HG02642 (cell line): ENCODE results near the gene PPP2R2D.

Experiments
- ATAC-seq: cut with Tn5 transposase; IDR thresholded peaks from one replicate; pipeline ENCODE4 v1.9.1; 2021; ENCODE audit warnings: mild to moderate bottlenecking; ENCODE audit not compliant: unreplicated experiment, poor library complexity

PPP2R2D gene

DNA sequence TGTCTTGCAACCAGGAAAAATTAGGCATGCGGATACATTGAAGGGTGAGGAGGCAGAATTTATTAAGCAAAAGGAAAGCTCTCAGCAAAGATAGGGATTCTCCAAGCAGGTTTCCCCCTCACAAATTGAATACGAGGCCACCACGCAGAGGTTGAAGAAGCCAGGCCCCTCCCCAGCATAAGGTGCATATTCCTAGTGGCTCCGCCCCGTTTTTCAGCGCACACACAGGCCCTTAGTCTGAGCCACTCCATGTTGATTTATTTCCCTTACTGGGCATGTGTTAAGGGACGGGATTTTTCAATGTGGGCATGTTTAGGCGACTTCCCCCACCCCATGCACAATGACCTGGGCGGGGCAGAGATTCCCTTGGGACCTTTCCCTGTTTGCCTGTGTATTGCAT lies 24.9 kb downstream of the PPP2R2D start:
- no peak for ATAC-seq

DNA sequence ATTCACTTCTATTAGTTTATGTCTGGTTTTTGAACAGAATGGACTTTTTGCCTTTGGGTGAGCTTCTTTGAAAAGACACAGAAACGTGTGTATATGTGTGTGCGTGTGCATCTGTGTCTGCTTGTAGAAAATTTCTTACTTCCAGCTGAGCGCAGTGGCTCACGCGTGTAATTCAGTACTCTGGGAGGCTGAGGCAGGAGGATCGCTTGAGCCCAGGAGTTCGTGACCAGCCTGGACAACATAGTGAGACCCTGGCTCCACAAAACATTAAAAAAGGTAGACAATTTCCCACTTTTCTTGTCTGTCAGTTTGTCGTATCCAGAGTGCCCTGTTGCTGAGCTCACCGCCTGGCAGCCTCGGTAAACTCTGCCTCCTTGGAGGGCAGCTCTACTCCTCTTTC lies 25.4 kb downstream of the PPP2R2D start:
- ATAC-seq, result no peak

DNA sequence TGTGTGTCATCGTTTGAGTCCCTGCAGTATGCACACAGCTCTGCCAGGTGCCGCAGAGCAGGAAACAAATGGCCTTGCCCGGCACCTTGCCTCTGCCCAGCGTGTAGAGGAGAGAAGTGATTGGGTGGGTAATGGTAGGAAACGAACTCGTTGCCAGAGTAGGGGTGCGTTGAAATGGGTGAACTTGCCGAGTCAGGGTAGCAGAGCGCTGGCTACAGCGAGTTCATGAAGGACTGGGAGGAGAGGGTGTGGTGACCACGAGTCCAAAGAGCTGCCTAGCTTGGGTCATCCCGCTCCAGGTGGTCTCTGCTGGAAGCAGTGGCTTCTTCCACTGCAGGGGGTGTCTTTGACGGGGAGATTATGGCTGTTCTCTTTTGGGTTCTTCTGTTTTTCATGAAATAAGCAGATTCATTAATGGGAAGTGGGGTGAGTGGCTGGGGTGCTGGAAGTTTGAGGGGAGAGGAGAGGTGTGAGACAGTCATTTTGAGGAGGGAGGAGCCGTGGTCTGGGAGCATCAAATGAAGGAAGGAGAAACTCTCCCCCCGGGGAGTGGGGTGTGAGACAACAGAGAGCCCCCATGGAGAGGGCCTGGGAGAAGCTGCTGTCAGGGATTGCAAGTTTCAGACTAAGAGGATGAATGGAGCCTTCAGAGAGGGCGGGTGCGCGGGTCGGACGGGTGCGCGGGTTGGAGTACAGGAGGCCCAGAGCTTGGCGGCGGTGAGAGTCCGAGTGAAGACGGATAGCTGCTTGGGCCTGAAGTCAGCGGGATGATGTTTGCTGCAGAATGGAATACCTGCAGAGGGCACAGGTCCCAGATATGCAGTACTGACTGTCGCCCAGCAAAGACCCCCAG lies 26.2 kb downstream of the PPP2R2D start:
- no peak for ATAC-seq

GRCh38 chr10:131928248-131929095 lies 27.7 kb downstream of the PPP2R2D start:
- peak; percentile 85 for ATAC-seq

- no peak for ATAC-seq
Observed at GRCh38 chr10:131929122-131929845, 28.5 kb downstream of the PPP2R2D start.

DNA sequence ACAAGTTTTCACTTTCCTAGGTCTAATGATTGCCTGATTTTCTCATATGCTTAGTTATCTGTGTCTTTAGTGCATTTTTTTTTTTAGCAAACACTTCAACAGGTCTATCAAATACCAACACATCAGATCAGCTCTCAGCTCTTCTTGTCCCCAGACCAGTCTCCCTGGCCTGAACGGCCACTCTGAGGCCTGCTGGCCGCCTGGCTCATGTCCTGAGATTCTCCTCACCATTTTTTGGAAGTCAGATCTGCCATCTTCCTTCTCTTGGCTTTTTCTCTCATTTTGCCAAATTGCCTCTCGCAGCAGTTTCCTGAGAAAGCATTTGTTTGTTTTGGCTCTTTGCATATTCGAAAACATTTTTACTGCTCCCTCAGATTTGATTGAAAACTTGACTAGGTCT lies 29.3 kb downstream of the PPP2R2D start:
- no peak for ATAC-seq

DNA sequence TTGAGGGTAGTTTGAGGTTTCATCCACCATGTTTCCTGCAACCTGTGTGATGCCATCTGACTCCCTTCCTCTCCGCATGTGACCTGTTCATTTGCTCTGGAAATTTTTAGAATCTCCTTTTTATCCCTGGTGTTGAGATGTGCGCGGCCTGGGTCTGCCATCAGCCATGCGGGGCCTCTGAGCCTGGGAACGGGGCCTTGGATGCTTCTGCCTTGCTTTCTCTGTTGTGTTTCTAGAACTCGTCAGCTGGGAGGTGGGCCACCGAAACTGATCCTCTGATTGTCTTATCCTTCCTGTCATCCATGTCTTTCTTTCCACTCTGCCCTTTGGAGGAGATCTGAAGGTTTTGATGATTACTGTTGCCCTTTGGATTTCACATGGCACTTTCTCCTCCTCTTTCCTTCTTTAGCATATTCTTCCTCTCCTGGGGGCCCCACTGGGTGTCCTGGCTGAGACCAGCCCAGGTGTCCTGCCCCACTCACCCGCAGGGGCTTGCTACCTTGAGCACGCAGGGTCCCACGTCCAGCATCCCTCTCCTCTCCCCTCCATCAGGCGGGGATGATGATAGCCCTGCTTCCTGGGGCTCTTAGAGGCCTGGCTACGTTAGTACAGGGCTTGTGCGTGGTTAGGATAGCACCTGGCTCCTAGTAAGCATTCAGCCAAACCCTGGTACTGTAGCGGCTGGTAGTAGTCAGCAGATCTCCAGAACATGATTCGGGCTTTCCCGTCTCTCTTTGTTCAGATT lies 29.9 kb downstream of the PPP2R2D start:
- no peak for ATAC-seq

DNA sequence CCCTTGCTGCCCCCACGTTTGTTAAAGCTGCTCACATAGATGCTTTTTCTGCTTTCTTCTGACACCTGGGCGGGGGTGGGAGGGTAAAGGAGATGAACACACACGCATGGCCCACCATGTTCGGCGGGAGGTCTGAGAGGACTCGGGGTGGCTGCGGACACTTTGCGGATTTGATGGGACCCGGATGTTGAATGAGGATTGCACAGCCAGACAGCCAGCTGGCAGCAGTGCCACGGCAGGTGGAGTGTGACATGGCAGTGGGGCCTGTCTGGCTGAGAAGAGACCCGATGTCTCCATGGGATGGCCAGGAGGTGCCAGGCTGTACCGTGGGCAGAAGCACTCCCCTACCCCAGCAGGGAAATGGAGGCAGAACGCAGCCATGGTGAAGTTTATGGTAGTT lies 31.2 kb downstream of the PPP2R2D start:
- no peak for ATAC-seq

DNA sequence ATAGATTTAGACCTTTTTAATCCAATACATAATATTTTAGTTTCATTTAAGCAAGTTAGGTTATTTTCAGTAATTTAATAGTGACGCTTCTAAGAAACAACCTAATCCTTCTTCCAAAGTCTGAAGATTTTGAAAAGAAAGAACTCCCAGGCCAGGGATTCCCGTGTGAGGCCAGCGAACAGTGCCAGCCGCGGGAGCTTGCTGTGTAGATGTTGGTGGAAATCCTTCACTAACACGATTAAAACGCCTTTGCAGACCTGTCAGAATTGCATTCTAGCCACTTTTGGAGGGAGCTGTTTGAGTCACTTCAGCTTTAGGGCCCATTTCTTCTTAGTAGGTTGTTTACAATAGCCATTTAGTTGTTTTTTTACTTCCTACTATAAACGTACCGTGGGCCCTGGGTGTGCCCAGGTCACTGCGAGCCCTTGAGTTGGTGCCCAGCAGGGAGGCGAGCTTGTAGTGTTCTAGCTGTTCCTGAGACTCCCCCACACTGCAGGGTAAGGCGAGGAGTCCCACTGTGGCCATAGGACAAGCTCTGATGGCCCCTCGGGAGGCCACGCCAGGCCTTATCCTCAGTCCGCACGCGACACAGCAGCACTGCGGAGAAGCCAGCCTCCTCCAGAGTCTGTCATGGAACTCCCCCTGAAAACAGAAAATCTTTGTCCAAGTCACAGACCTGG lies 32.3 kb downstream of the PPP2R2D start:
- ATAC-seq, result no peak

- ATAC-seq, result no peak
Observed at GRCh38 chr10:131933696-131934086, 32.9 kb downstream of the PPP2R2D start.

GRCh38 chr10:131934769-131935168 lies 34.0 kb downstream of the PPP2R2D start:
- ATAC-seq, result no peak

GRCh38 chr10:131935260-131935659 lies 34.5 kb downstream of the PPP2R2D start:
- no peak for ATAC-seq

DNA sequence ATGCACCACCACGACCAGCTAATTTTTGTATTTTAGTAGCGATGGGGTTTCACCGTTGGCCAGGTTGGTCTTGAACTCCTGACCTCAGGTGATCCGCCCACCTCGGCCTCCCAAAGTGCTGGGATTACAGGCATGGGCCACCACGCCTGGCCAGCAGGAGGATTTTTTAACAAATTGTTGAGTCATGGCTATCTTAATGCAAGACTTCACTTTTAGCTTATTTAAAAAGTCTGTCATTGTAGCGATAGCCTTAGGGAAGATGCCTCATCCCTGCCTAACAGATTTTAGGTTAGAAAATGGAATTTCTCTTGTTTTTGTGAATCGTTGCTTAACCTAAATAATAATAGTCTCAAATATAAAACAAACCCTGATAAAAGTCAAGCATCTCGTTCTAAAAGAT lies 35.5 kb downstream of the PPP2R2D start:
- no peak for ATAC-seq

DNA sequence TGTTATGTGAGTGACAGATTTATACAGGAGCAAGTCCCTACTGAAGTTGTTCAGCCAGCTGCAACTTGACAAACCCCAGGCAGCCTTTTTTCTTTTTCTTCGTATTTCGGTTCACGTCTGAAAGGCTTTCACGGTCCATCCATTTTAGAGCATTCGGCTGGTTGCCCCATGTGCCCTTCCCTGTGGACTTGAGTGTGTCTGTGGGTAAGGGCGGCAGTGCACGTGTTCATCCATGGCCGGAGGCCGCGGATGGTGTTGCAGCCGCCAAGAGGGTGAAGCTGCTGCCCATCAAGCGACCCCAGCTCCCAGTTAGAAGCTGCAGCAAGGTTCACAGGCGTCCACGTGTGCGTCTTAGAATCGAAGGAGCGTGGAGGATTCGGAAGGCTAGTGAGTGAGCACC lies 35.9 kb downstream of the PPP2R2D start:
- no peak for ATAC-seq

DNA sequence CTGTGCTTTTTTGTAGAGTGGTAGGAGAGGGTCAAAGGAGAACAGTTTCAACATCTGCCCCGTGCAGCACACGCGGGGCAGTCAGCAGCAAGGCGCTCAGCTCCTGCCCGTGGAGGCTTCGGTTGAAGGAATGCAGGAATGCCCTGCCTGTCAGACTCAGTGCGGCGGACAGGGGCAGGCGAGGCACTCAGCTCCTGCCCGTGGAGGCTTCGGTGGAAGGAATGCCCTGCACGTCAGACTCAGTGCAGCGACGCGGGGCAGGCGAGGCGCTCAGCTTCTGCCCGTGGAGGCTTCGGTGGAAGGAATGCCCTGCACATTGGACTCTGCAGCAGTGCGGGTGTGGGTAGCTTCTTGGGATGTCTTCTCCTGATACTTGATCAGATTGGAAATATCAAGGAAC lies 37.0 kb downstream of the PPP2R2D start:
- no peak for ATAC-seq

DNA sequence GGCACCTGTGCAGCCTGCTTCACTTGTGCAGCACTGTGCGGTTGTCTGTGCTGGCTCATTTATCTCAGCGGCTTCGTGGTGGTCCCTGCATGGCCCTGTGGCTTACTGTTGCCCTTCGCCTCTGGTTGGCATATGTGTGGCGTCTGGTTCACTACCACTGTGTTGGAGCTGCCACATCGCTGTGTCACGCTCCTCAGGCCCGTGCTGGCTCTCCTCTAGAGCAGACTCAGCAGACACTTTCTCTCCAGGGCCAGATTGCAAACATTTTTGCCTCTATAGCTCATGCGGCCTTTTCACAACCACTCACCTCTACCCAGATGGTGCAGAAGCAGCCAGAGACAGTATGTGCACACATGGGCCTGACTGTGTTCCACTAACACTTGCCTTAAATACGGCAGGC lies 37.9 kb downstream of the PPP2R2D start:
- ATAC-seq, result no peak

DNA sequence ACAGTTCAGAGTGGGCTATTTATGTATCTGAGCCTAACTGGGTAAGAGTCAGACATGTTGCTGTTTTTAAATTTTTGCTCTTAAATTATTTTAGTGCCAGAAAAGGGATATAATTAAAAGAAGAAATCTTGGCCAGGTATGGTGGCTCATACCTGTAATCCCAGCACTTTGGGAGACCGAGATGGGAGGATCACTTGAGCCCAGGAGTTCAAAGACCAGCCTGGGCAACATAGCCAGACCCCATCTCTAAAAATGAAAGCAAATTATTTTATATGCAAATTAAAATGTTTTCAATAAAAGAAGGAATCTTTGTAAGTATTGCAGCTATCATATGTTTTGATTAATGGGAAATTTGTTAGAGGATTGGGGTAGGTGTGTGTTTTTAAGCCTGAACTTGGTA lies 41.6 kb downstream of the PPP2R2D start:
- ATAC-seq, result no peak

- ATAC-seq, result no peak
Observed at GRCh38 chr10:131943021-131943814, 42.4 kb downstream of the PPP2R2D start.

DNA sequence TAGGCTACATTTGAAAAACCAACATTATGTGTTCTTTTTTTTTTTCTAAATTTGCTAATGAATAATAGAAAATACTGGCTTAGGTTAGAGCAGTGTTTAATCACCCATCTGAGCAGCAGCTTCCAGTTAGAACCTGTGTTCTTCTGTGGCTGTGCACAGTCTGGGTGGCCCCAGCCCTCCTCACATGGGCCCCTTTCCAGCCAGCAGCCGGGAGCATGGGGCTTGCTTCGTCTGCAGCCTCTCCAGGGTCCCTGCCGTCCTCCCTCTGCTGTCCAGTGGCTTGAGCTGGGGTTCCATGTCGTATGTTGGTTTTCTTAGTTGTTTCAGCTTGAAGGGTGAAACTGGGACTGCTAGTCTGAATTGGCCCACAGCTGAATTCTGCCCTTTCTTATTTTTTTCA lies 43.6 kb downstream of the PPP2R2D start:
- no peak for ATAC-seq
